ENCODE results near the gene CAMSAP2.

DNA sequence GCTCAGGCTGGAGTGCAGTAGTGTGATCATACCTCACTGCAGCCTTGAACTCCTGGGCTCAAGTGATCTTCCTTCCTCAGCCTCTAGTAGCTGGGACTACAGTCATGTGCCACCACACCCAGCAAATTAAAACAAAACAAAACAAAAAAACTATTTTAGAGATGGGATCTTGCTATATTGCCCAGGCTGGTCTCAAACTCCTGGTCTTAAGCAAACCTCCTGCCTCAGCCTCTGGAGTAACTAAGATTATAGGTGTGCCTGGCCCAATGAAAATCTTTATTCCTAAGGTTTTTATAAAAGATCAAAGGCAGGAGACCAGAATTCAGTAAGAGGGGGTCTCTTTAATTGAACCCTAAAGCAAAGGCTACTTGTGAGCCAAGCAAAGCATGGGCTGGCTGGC is 166.1 kb downstream of the CAMSAP2 start:
- TF ChIP-seq CTCF (IDR thresholded peaks at IDR 0.05): no peak
- TF ChIP-seq POLR2A (IDR thresholded peaks at IDR 0.05): no peak
